HG03196 (cell line): ENCODE results near the gene CALML4.

ENCODE experiments used
- ATAC-seq: cut with Tn5 transposase; IDR thresholded peaks from one replicate; pipeline ENCODE4 v1.9.1; 2021; ENCODE audit not compliant: unreplicated experiment

CALML4 gene

DNA sequence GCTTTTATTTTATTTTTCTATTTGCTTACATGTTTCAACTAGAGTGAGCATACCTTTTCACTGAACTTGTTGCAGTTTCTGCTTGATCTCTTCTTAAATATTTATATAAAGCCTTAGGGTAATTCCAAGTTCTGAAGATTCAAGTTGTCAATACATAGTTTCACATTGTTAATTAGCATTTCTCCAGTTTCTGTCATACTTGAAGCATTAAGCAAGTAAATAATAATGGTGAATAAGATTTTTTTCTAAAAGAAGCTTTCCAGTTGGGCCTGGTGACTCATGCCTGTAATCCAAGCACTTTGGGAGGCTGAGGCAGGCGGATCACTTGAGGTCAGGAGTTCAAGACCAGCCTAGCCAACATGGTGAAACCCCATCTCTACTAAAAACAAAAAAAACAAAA is 53.9 kb downstream of the CALML4 start:
- no peak for ATAC-seq

DNA sequence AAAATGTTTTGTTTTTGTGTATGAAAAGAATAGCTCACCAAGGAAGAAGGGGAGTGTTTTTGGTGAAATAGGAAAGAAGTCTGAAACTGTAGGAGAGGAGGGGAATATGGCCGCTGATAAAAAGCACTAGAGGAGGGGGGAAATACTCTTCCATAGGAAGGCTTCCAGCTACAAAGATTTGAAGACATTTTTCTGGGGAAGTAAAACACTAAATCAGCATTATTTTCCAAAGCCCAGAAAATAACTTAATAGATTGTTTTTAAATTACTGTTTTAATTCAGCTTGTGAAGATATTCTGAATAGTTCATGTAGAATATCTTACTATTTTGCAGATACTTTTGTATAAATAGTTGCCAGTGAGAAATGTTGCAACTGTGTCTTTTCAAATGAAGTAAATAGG is 54.9 kb downstream of the CALML4 start:
- ATAC-seq, result no peak

DNA sequence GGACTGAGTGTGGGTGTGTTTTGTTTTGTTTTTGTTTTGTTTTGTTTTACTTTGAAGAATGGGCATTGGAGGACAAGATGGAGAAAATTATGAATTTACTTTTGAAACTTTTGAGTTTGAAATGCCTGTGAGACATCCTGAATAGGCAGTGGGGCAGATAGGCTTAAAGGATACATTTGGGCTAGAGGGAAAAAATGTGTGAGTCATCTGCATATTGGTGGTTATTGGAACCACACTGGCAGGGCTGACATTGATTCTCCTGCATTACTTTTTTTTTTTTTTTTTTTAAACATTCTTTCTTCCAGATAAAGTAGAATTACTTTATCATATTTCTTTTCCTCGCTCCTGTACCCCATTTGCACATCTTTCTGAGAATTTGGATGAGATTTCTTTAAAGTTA is 56.1 kb downstream of the CALML4 start:
- ATAC-seq, result no peak

DNA sequence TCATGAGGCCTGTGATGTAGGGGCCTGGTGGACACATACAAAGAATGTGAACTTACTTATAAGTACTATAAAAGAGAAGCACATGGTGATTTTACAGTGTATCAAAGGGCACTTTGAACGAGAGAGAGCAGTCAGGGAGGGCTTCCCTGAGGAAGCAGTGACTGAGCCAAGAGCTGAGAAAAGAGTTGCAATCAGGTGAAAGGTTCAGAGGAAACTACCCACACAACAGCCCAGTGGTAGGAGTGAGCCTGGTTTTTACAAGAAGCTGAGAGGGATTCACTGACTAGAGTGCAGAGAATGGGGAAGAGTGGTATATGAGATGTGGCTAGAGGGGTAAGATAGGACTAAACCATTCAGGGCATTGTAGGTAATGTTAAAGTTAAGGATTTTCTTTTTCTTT is 57.1 kb downstream of the CALML4 start:
- ATAC-seq, result no peak

DNA sequence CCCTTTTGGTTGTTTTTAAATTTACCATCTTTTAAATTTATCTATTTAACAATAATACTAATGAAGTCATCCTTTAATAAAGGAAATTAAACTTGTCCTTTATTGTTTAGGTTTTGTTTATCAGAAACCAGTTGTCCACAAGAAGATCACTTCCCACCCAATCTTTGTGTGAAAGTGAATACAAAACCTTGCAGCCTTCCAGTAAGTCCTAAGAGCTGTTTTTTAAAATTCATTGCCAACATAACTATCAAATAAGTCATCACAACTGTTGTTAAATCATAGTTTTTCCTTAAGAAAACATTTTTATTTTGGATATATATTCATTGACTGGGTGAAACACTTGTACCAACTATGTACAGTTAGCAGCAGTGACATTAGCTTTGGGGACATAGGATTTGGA is 59.4 kb downstream of the CALML4 start:
- no peak for ATAC-seq

DNA sequence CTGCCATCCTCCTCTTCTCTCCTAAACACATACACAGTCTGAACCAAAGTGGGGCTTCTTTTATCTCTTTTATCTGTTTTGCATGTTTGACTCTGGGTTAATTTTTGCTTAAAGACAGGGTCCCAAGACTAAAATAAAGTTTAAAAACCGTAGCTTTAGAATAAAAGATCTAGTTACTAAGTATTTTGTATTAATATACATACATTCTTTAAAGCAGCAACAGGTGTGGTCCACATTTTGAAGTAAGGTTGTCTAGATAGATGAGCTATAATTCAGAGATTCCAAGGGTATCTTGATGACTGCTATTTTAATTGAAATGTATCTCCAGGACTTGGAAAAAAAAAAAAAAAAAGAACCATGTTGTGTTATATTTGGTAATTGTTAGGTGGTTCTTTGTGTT is 61.3 kb downstream of the CALML4 start:
- ATAC-seq, result no peak

DNA sequence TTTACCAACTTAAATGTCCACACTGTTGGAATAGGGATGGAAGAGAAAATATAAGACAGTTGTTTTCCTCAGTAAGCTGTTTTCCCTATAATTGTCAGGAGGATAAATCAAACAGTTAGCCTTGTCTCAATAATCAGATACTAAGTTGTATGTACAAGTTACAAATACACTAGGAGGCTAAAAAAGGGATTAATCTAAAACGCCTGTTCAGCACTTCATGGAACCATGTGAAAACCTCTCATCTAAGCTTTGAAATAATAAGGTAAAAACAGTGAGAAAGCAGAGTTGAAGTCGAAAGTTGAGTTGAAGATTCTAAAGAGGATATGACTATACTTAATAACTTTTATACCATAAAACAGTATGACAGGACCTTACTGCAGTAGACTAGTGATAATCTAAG is 62.0 kb downstream of the CALML4 start:
- no peak for ATAC-seq
